Fibroblast of lung (primary cell): ENCODE results near the gene GNAI2.

Experiments used
- EZH2 ChIP-seq: IDR thresholded peaks from 2 replicates; pipeline ENCODE4 v1.5.1; 2012; ENCODE audit warnings: low read length, control low read depth, mild to moderate bottlenecking; ENCODE audit errors: missing control alignments
- TF ChIP-seq, protein P1 (sequence below), 2 donors: IDR thresholded peaks in 1 of 2; conservative IDR thresholded peaks in 1 of 2; 1 replicate in 1 of 2; 2 replicates in 1 of 2; pipeline ENCODE4 v1.5.1; 2011 to 2012; ENCODE audit warnings: low read length in 2 of 2, control low read depth in 1 of 2, inconsistent platforms in 1 of 2, low read depth in 1 of 2, mild to moderate bottlenecking in 1 of 2

DNA sequence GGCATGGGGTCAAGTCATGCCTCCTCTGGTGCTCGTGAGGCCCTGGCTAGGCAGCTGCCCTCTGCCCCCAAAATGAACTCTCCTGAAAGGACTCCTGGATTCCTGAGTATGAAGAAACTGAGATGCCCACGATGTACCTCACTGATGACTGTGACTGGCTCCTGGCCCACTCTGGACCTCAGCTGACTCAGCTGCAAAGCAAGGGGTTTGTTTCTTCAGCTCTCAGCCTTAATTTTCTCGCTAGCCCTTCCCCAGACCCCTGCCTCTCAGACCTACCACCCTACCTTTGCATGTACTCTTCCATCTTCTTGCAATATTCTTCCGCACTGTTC is 5.2 kb upstream of the GNAI2 start:
- TF ChIP-seq, protein P1, sequence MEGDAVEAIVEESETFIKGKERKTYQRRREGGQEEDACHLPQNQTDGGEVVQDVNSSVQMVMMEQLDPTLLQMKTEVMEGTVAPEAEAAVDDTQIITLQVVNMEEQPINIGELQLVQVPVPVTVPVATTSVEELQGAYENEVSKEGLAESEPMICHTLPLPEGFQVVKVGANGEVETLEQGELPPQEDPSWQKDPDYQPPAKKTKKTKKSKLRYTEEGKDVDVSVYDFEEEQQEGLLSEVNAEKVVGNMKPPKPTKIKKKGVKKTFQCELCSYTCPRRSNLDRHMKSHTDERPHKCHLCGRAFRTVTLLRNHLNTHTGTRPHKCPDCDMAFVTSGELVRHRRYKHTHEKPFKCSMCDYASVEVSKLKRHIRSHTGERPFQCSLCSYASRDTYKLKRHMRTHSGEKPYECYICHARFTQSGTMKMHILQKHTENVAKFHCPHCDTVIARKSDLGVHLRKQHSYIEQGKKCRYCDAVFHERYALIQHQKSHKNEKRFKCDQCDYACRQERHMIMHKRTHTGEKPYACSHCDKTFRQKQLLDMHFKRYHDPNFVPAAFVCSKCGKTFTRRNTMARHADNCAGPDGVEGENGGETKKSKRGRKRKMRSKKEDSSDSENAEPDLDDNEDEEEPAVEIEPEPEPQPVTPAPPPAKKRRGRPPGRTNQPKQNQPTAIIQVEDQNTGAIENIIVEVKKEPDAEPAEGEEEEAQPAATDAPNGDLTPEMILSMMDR (conservative IDR thresholded peaks at IDR 0.05 in 1 of 2, IDR thresholded peaks at IDR 0.05 in 1 of 2; ENCODE audit: low read depth in 1 of 2, low read length in 2 of 2): no peak
- TF ChIP-seq EZH2: no peak
